ENCODE results near the gene CEP112. TPM values are rescaled to one million over a fixed set of nuclear protein-coding genes. Genes with fewer than 3 reads are reported as not detected.
A peak's percentile ranks its signal among the peaks of the same experiment; 100 is the strongest.

Gene CEP112
- total and polyA plus RNA-seq, 2 of the 13 experiments (the other 11 are each of a cell fraction or from before 2014, with no cell fraction given), result 1.2 to 3.4 TPM

DNA sequence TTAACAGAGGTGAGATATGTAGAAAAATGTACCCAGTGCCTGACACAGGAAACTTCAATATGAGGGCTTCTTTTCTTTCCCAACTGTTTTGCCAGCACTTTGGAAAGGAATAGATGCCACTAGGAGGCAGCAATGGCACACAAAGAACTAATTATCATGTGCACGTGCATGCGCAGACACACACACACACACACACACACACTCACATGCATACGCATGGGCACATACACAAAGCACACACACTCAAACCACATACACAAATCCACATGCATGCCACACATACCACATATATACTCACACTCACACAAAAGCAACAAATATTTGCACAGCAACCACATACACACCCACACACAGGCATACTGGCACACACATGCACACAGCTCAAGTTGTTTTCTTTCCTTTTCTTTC is 8.8 kb upstream of the CEP112 start (continued):
- TF ChIP-seq, protein P1, sequence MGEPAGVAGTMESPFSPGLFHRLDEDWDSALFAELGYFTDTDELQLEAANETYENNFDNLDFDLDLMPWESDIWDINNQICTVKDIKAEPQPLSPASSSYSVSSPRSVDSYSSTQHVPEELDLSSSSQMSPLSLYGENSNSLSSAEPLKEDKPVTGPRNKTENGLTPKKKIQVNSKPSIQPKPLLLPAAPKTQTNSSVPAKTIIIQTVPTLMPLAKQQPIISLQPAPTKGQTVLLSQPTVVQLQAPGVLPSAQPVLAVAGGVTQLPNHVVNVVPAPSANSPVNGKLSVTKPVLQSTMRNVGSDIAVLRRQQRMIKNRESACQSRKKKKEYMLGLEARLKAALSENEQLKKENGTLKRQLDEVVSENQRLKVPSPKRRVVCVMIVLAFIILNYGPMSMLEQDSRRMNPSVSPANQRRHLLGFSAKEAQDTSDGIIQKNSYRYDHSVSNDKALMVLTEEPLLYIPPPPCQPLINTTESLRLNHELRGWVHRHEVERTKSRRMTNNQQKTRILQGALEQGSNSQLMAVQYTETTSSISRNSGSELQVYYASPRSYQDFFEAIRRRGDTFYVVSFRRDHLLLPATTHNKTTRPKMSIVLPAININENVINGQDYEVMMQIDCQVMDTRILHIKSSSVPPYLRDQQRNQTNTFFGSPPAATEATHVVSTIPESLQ (CRISPR knock-in tag; conservative IDR thresholded peaks at IDR 0.05), result no peak
- TF ChIP-seq, protein P2, sequence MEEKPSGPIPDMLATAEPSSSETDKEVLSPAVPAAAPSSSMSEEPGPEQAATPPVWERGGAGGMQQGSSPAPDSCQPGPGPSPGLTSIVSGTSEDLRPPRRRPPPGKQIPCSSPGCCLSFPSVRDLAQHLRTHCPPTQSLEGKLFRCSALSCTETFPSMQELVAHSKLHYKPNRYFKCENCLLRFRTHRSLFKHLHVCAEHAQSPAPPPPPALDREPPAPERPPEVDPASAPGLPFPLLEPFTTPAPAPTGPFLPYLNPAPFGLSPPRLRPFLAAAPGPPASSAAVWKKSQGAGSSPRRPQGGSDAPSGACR (CRISPR knock-in tag; IDR thresholded peaks at IDR 0.05), result no peak
- TF ChIP-seq ZNF460 (CRISPR knock-in tag; IDR thresholded peaks at IDR 0.05; ENCODE audit: borderline replicate concordance) (no peak), RORA (CRISPR knock-in tag; IDR thresholded peaks at IDR 0.05) (no peak), MED13 (CRISPR knock-in tag; IDR thresholded peaks at IDR 0.05) (no peak), ZNF317 (CRISPR knock-in tag; IDR thresholded peaks at IDR 0.05) (peak; percentile 26; the same call in 1 of the 2 replicates), ZC3H4 (CRISPR knock-in tag; IDR thresholded peaks at IDR 0.05; ENCODE audit: borderline replicate concordance) (no peak), ZNF451 (CRISPR knock-in tag; IDR thresholded peaks at IDR 0.05) (no peak), CHCHD3 (CRISPR knock-in tag; IDR thresholded peaks at IDR 0.05) (no peak), NCOA1 (CRISPR knock-in tag; IDR thresholded peaks at IDR 0.05) (no peak), ZNF232 (CRISPR knock-in tag; IDR thresholded peaks at IDR 0.05; ENCODE audit: borderline replicate concordance) (no peak), ZNF501 (CRISPR knock-in tag; IDR thresholded peaks at IDR 0.05) (no peak), SALL2 (CRISPR knock-in tag; IDR thresholded peaks at IDR 0.05) (no peak), PHF20 (CRISPR knock-in tag; IDR thresholded peaks at IDR 0.05) (no peak), CHD4 (IDR thresholded peaks at IDR 0.05; ENCODE audit: borderline replicate concordance, low read length) (no peak; the same call in 1 of the 2 replicates), TAF15 (IDR thresholded peaks at IDR 0.05; ENCODE audit: low read depth, low read length, poor library complexity, severe bottlenecking) (no peak), PHF8 (CRISPR knock-in tag; IDR thresholded peaks at IDR 0.05) (no peak), ZNF614 (CRISPR knock-in tag; IDR thresholded peaks at IDR 0.05; ENCODE audit: borderline replicate concordance) (peak; percentile 51; the same call in 1 of the 2 replicates), HNRNPLL (IDR thresholded peaks at IDR 0.05; ENCODE audit: low read depth, low read length, poor library complexity, severe bottlenecking) (no peak), ZNF546 (CRISPR knock-in tag; conservative IDR thresholded peaks at IDR 0.05) (no peak)
- TF ChIP-seq, protein P3, sequence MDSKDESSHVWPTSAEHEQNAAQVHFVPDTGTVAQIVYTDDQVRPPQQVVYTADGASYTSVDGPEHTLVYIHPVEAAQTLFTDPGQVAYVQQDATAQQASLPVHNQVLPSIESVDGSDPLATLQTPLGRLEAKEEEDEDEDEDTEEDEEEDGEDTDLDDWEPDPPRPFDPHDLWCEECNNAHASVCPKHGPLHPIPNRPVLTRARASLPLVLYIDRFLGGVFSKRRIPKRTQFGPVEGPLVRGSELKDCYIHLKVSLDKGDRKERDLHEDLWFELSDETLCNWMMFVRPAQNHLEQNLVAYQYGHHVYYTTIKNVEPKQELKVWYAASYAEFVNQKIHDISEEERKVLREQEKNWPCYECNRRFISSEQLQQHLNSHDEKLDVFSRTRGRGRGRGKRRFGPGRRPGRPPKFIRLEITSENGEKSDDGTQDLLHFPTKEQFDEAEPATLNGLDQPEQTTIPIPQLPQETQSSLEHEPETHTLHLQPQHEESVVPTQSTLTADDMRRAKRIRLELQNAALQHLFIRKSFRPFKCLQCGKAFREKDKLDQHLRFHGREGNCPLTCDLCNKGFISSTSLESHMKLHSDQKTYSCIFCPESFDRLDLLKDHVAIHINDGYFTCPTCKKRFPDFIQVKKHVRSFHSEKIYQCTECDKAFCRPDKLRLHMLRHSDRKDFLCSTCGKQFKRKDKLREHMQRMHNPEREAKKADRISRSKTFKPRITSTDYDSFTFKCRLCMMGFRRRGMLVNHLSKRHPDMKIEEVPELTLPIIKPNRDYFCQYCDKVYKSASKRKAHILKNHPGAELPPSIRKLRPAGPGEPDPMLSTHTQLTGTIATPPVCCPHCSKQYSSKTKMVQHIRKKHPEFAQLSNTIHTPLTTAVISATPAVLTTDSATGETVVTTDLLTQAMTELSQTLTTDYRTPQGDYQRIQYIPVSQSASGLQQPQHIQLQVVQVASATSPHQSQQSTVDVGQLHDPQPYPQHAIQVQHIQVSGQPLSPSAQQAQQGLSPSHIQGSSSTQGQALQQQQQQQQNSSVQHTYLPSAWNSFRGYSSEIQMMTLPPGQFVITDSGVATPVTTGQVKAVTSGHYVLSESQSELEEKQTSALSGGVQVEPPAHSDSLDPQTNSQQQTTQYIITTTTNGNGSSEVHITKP (CRISPR knock-in tag; IDR thresholded peaks at IDR 0.05; ENCODE audit: low read depth), result no peak
- TF ChIP-seq, protein P4, sequence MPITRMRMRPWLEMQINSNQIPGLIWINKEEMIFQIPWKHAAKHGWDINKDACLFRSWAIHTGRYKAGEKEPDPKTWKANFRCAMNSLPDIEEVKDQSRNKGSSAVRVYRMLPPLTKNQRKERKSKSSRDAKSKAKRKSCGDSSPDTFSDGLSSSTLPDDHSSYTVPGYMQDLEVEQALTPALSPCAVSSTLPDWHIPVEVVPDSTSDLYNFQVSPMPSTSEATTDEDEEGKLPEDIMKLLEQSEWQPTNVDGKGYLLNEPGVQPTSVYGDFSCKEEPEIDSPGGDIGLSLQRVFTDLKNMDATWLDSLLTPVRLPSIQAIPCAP (CRISPR knock-in tag; IDR thresholded peaks at IDR 0.05; ENCODE audit: low read depth), result no peak
- TF ChIP-seq, protein P5, sequence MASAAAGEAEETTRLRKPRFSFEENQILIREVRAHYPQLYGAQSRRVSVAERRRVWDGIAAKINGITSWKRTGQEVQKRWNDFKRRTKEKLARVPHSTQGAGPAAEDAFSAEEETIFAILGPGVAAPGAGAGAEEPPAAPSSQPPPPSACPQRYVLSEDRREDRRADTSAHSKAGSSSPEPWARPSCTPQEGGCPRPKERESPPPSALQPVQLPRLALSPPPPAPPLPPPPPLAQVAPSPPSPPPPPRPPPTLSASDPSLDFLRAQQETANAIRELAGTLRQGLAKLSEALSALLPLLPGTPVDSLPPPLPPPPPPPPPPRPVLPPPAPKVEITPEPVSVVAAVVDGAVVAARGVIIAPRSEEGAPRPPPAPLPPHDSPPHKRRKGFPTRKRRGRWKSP (CRISPR knock-in tag; IDR thresholded peaks at IDR 0.05), result no peak

Data from HepG2 (cell line).